ENCODE results near the gene BBLN. TPM values are rescaled to one million over a fixed set of nuclear protein-coding genes. Genes with fewer than 3 reads are reported as not detected.

BBLN gene
- total RNA-seq, 1 donor from 2014 or later: 47.3 TPM

GRCh38 chr9:128187361-128187760 is 27.3 kb downstream of the BBLN start:
- H3K9me3 ChIP-seq (ENCODE audit: insufficient read depth, low read depth, low read length): no peaks in the 10 kb centered on the region
- H3K79me2 ChIP-seq (ENCODE audit: insufficient read depth, low read length): peaks cover 26% of the 10 kb centered on the region
- no peak for FAIRE-seq
- Mint-ChIP-seq H3K4me3 (ENCODE audit: unreplicated experiment) (no peak overlapping the region), H3K36me3 (ENCODE audit: low read depth, unreplicated experiment) (peaks cover 20% of the 10 kb centered on the region), H3K9me3 (ENCODE audit: unreplicated experiment) (no peaks in the 10 kb centered on the region), H3K4me1 (ENCODE audit: low read depth, unreplicated experiment) (peaks cover 8% of the 10 kb centered on the region), H3K27me3 (ENCODE audit: low read depth, unreplicated experiment) (no peaks in the 10 kb centered on the region), H3K27ac (ENCODE audit: unreplicated experiment) (no peak overlapping the region)
- no peak overlapping the region for H3K27ac ChIP-seq (ENCODE audit: low read depth, low read length)
- peaks cover 14% of the 10 kb centered on the region for H3K36me3 ChIP-seq (ENCODE audit: insufficient read depth, low read length)
- no peak overlapping the region for H2AFZ ChIP-seq (ENCODE audit: low read depth, low read length)
- H3K4me2 ChIP-seq (ENCODE audit: low read length): no peak overlapping the region
- peaks cover 34% of the 10 kb centered on the region for H4K20me1 ChIP-seq (ENCODE audit: insufficient read depth, low read length)
- no peak for DNase-seq (ENCODE audit: low read depth)
- peaks cover 11% of the 10 kb centered on the region for H3K4me1 ChIP-seq (ENCODE audit: insufficient read depth, low read length)
- no peak overlapping the region for H3K4me3 ChIP-seq (ENCODE audit: insufficient read depth, low read depth, low read length)
- TF ChIP-seq EZH2 (IDR thresholded peaks at IDR 0.05; ENCODE audit: insufficient read depth, low read length): no peak
- no peak for TF ChIP-seq CTCF (IDR thresholded peaks at IDR 0.05; ENCODE audit: insufficient read depth, low read depth, low read length)
- no peaks in the 10 kb centered on the region for H3K27me3 ChIP-seq (ENCODE audit: insufficient read depth, low read length)
- no peak overlapping the region for H3K9ac ChIP-seq (ENCODE audit: low read length)

- FAIRE-seq: no peak
- Histone ChIP-seq H3K9ac (ENCODE audit: low read length) (no peak overlapping the region), H3K79me2 (ENCODE audit: insufficient read depth, low read length) (peaks cover 26% of the 10 kb centered on the region), H3K4me3 (ENCODE audit: insufficient read depth, low read depth, low read length) (no peak overlapping the region), H3K27me3 (ENCODE audit: insufficient read depth, low read length) (no peaks in the 10 kb centered on the region), H3K4me2 (ENCODE audit: low read length) (no peak overlapping the region), H3K27ac (ENCODE audit: low read depth, low read length) (no peak overlapping the region), H4K20me1 (ENCODE audit: insufficient read depth, low read length) (peaks cover 26% of the 10 kb centered on the region), H3K4me1 (ENCODE audit: insufficient read depth, low read length) (peaks cover 12% of the 10 kb centered on the region), H3K36me3 (ENCODE audit: insufficient read depth, low read length) (peaks cover 14% of the 10 kb centered on the region), H2AFZ (ENCODE audit: low read depth, low read length) (no peak overlapping the region), H3K9me3 (ENCODE audit: insufficient read depth, low read depth, low read length) (no peaks in the 10 kb centered on the region)
- no peak for DNase-seq (ENCODE audit: low read depth)
- no peak overlapping the region for H3K27ac Mint-ChIP-seq (ENCODE audit: unreplicated experiment)
- TF ChIP-seq CTCF (IDR thresholded peaks at IDR 0.05; ENCODE audit: insufficient read depth, low read depth, low read length) (no peak), EZH2 (IDR thresholded peaks at IDR 0.05; ENCODE audit: insufficient read depth, low read length) (no peak)
- H3K4me1 Mint-ChIP-seq (ENCODE audit: low read depth, unreplicated experiment): peaks cover 8% of the 10 kb centered on the region
- peak overlapping the region; percentile 27 for H3K4me3 Mint-ChIP-seq (ENCODE audit: unreplicated experiment)
- H3K9me3 Mint-ChIP-seq (ENCODE audit: unreplicated experiment): no peaks in the 10 kb centered on the region
- peaks cover 17% of the 10 kb centered on the region for H3K36me3 Mint-ChIP-seq (ENCODE audit: low read depth, unreplicated experiment)
- no peaks in the 10 kb centered on the region for H3K27me3 Mint-ChIP-seq (ENCODE audit: low read depth, unreplicated experiment)
Observed at GRCh38 chr9:128188209-128188608, 28.1 kb downstream of the BBLN start.

- H3K4me2 ChIP-seq (ENCODE audit: low read length): peak overlapping the region; percentile 97
- H3K4me3 ChIP-seq (ENCODE audit: insufficient read depth, low read depth, low read length): no peak overlapping the region
- H3K27ac Mint-ChIP-seq (ENCODE audit: unreplicated experiment): peak overlapping the region; percentile 14
Observed at GRCh38 chr9:128190013-128190412, 29.9 kb downstream of the BBLN start.

More at GRCh38 chr9:128190013-128190412, 29.9 kb downstream of the BBLN start:
- H3K36me3 Mint-ChIP-seq (ENCODE audit: low read depth, unreplicated experiment): peaks cover 13% of the 10 kb centered on the region
- Histone ChIP-seq H3K9ac (ENCODE audit: low read length) (peak overlapping the region; percentile 94), H4K20me1 (ENCODE audit: insufficient read depth, low read length) (peaks cover 24% of the 10 kb centered on the region), H3K79me2 (ENCODE audit: insufficient read depth, low read length) (peaks cover 26% of the 10 kb centered on the region), H3K9me3 (ENCODE audit: insufficient read depth, low read depth, low read length) (no peaks in the 10 kb centered on the region), H3K27me3 (ENCODE audit: insufficient read depth, low read length) (no peaks in the 10 kb centered on the region), H3K27ac (ENCODE audit: low read depth, low read length) (no peak overlapping the region), H3K36me3 (ENCODE audit: insufficient read depth, low read length) (peaks cover 14% of the 10 kb centered on the region), H2AFZ (ENCODE audit: low read depth, low read length) (no peak overlapping the region), H3K4me1 (ENCODE audit: insufficient read depth, low read length) (peaks cover 12% of the 10 kb centered on the region)
- peak overlapping the region; percentile 80 for H3K4me3 Mint-ChIP-seq (ENCODE audit: unreplicated experiment)
- H3K9me3 Mint-ChIP-seq (ENCODE audit: unreplicated experiment): no peaks in the 10 kb centered on the region
- FAIRE-seq (no peak), DNase-seq (ENCODE audit: low read depth) (no peak)
- H3K27me3 Mint-ChIP-seq (ENCODE audit: low read depth, unreplicated experiment): no peaks in the 10 kb centered on the region
- H3K4me1 Mint-ChIP-seq (ENCODE audit: low read depth, unreplicated experiment): peaks cover 8% of the 10 kb centered on the region
- TF ChIP-seq EZH2 (IDR thresholded peaks at IDR 0.05; ENCODE audit: insufficient read depth, low read length) (no peak), CTCF (IDR thresholded peaks at IDR 0.05; ENCODE audit: insufficient read depth, low read depth, low read length) (no peak)

Measured in astrocyte (in vitro differentiated cells and primary cell).